ENCODE measurements around the gene UBE2S. TPM values are rescaled to one million over a fixed set of nuclear protein-coding genes. Genes with fewer than 3 reads are reported as not detected.

Gene UBE2S
- total RNA-seq, 1 experiment from 2014 or later: 635 TPM

- peak overlapping the region; percentile 83 to 98 for H3K4me3 ChIP-seq (ENCODE audit: low read depth in 2 of 2, low read length in 2 of 2)
- peaks cover 52% of the 10 kb centered on the region for H3K4me1 ChIP-seq (ENCODE audit: control insufficient read depth, insufficient read depth, low read length)
- POLR2A ChIA-PET: no interaction called here
- DNase-seq (ENCODE audit: low read depth, low spot score) (no peak), ATAC-seq (no peak)
- no peaks in the 10 kb centered on the region for H3K9me3 ChIP-seq (ENCODE audit: control insufficient read depth, insufficient read depth, low read depth, low read length)
- in situ Hi-C loops (cut with HindIII; ENCODE audit: low pct_unique_long_range_greater_than_20kb, low sequenced_read_pairs): no loop called here
- intact Hi-C loops (cut with micrococcal nuclease; ENCODE audit: unreplicated experiment): no loop called here
- TF ChIP-seq, protein P1, sequence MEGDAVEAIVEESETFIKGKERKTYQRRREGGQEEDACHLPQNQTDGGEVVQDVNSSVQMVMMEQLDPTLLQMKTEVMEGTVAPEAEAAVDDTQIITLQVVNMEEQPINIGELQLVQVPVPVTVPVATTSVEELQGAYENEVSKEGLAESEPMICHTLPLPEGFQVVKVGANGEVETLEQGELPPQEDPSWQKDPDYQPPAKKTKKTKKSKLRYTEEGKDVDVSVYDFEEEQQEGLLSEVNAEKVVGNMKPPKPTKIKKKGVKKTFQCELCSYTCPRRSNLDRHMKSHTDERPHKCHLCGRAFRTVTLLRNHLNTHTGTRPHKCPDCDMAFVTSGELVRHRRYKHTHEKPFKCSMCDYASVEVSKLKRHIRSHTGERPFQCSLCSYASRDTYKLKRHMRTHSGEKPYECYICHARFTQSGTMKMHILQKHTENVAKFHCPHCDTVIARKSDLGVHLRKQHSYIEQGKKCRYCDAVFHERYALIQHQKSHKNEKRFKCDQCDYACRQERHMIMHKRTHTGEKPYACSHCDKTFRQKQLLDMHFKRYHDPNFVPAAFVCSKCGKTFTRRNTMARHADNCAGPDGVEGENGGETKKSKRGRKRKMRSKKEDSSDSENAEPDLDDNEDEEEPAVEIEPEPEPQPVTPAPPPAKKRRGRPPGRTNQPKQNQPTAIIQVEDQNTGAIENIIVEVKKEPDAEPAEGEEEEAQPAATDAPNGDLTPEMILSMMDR (IDR thresholded peaks at IDR 0.05): no peak
- no peak for TF ChIP-seq TCF7L2 (IDR thresholded peaks at IDR 0.05; ENCODE audit: low read depth, low read length)
- TF ChIP-seq POLR2AphosphoS5 (IDR thresholded peaks at IDR 0.05; ENCODE audit: low read depth, low read length): no peak
- no peak for TF ChIP-seq SIN3A (IDR thresholded peaks at IDR 0.05; ENCODE audit: borderline replicate concordance, insufficient read depth, low read depth, low read length)
- TF ChIP-seq REST (IDR thresholded peaks at IDR 0.05; ENCODE audit: insufficient read depth in 1 of 2, low read depth in 2 of 2, low read length in 1 of 2): no peak
- CTCF ChIA-PET: no interaction called here
- BruUV-seq (replicated peaks): no TSS peak
- peaks cover 22% of the 10 kb centered on the region for H3K36me3 ChIP-seq (ENCODE audit: control insufficient read depth, insufficient read depth, low read length)
- peak overlapping the region; percentile 97 for H3K27ac ChIP-seq (ENCODE audit: low read length)
- H3K27me3 ChIP-seq (ENCODE audit: control insufficient read depth, insufficient read depth, low read length): no peaks in the 10 kb centered on the region
Observed at GRCh38 chr19:55387736-55388497, 19.7 kb downstream of the UBE2S start.

GRCh38 chr19:55386493-55386971 is 21.1 kb downstream of the UBE2S start:
- Histone ChIP-seq H3K4me3 (ENCODE audit: low read depth in 2 of 2, low read length in 2 of 2) (peak overlapping the region; percentile 83 to 98), H3K4me1 (ENCODE audit: control insufficient read depth, insufficient read depth, low read length) (peaks cover 51% of the 10 kb centered on the region), H3K27me3 (ENCODE audit: control insufficient read depth, insufficient read depth, low read length) (no peaks in the 10 kb centered on the region), H3K9me3 (ENCODE audit: control insufficient read depth, insufficient read depth, low read depth, low read length) (no peaks in the 10 kb centered on the region), H3K27ac (ENCODE audit: low read length) (peak overlapping the region; percentile 97), H3K36me3 (ENCODE audit: control insufficient read depth, insufficient read depth, low read length) (peaks cover 22% of the 10 kb centered on the region)
- ATAC-seq (no peak), DNase-seq (ENCODE audit: low read depth, low spot score) (no peak)
- TF ChIP-seq POLR2AphosphoS5 (IDR thresholded peaks at IDR 0.05; ENCODE audit: low read depth, low read length) (no peak), REST (IDR thresholded peaks at IDR 0.05; ENCODE audit: insufficient read depth in 1 of 2, low read depth in 2 of 2, low read length in 1 of 2) (no peak), SIN3A (IDR thresholded peaks at IDR 0.05; ENCODE audit: borderline replicate concordance, insufficient read depth, low read depth, low read length) (no peak), TCF7L2 (IDR thresholded peaks at IDR 0.05; ENCODE audit: low read depth, low read length) (no peak)
- TF ChIP-seq, protein P1 (IDR thresholded peaks at IDR 0.05): no peak
- no TSS peak for BruUV-seq (replicated peaks)
- in situ Hi-C loops (cut with HindIII; ENCODE audit: low pct_unique_long_range_greater_than_20kb, low sequenced_read_pairs) (no loop called here), intact Hi-C loops (cut with micrococcal nuclease; ENCODE audit: unreplicated experiment) (no loop called here)
- POLR2A ChIA-PET: interaction anchor here (0.5 to 0.6 kb wide), 2 partner anchors 238 to 322 kb away, joined by 3 read pairs; partner anchors contain the start of gene ZNF784
- CTCF ChIA-PET: interaction anchor here (0.6 kb wide), 1 partner anchor 122 kb away, joined by 8 read pairs; no protein-coding TSS in a partner anchor
